ENCODE results near the gene SYPL2.

SYPL2 gene

DNA sequence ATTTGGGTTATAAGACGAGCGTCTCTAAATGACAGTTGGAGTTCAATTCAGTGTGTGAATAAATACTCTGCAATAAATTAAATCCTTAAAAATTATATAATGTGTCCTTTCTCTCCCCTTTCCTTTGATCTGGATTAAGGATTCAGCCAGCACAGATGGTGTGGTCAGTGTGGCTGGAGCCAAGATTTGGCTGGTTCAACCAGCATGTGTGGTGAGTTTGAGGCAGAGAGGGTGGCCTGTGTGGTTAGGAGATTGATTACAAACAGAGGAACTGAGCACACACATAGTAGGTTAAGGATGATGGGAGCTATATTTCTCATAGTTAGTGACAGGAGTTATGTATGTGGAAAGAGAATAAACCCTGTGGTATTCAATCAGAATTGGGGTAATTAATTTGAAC is 57.4 kb downstream of the SYPL2 start:
- DNase-seq (ENCODE audit: low spot score) = no peak
- TF ChIP-seq, protein P1, sequence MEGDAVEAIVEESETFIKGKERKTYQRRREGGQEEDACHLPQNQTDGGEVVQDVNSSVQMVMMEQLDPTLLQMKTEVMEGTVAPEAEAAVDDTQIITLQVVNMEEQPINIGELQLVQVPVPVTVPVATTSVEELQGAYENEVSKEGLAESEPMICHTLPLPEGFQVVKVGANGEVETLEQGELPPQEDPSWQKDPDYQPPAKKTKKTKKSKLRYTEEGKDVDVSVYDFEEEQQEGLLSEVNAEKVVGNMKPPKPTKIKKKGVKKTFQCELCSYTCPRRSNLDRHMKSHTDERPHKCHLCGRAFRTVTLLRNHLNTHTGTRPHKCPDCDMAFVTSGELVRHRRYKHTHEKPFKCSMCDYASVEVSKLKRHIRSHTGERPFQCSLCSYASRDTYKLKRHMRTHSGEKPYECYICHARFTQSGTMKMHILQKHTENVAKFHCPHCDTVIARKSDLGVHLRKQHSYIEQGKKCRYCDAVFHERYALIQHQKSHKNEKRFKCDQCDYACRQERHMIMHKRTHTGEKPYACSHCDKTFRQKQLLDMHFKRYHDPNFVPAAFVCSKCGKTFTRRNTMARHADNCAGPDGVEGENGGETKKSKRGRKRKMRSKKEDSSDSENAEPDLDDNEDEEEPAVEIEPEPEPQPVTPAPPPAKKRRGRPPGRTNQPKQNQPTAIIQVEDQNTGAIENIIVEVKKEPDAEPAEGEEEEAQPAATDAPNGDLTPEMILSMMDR (conservative IDR thresholded peaks at IDR 0.05; ENCODE audit: low read depth) = no peak
- ChIA-PET CTCF (interaction anchor here (1.0 to 2.0 kb wide), 2 partner anchors 9 to 30 kb away, joined by 3 to 8 read pairs; partner anchors contain the start of gene CYB561D1), POLR2A (ENCODE audit: low non-redundant PET) (no interaction called here)
- H3K27ac ChIP-seq = no peak overlapping the region

DNA sequence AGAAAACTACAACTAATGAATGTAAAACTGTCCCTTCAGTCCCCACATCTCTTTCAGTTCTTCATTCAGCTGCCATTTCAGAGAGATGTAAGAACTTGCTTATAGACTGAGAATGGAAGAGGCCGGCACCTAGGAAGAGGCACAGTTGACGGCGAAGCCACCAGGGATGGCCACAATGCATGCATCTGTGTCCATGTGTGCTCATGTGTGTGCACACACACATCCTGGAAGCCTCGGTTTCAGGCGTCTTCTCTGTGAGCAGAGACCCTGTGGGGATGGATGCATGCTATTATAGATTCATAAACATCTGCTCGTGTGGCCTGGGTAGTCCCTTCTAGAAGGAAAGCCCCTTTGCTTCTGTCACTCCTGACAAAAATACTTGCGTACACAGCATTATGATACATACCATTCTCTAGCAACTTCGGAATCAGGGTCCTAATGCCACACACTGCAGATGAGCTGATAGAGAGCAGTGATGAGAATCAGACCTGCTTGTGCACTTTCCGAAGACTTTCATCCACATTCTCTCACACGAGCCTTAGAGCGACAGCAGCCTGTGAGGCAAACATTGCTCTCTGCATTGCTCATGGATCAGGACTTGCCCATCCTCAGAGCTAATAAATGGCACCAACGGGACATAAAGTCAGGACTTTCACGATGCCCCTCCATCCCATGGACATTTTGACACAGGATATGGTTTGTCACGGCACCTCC is 60.9 kb downstream of the SYPL2 start:
- ChIA-PET CTCF (interaction anchor here (0.8 kb wide), 1 partner anchor 128 kb away, joined by 6 read pairs; no protein-coding TSS in a partner anchor), POLR2A (ENCODE audit: low non-redundant PET) (no interaction called here)
- H3K27ac ChIP-seq = no peak overlapping the region
- no peak for DNase-seq (ENCODE audit: low spot score)
- TF ChIP-seq, protein P1 (conservative IDR thresholded peaks at IDR 0.05; ENCODE audit: low read depth) = no peak

GRCh38 chr1:109527846-109528695 is 61.7 kb downstream of the SYPL2 start:
- ChIA-PET CTCF (interaction anchor here (0.8 to 1.2 kb wide), 2 partner anchors 37 to 42 kb away, joined by 3 to 4 read pairs; no protein-coding TSS in a partner anchor), POLR2A (ENCODE audit: low non-redundant PET) (no interaction called here)
- H3K27ac ChIP-seq = no peak overlapping the region
- DNase-seq (ENCODE audit: low spot score) = no peak
- TF ChIP-seq, protein P1 (conservative IDR thresholded peaks at IDR 0.05; ENCODE audit: low read depth) = no peak

DNA sequence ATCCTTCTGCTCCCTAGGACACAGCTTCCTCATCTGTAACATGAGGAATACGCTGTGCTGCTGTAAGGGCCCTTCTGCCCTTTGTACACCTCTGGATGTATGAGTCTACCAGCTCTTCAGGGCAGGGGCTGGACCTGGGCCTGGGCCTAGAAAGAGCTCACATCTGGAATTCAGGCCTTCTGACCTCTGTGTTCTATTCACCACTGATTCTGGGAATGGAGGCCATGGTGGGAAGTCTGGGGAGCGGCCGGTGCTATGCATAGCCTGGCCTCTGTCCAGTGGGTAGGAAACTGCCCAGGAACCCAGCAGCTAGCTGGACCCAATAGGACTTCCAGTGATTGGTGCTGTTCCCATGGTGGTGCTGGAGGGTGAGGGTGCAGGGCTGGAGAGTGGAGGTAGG is 62.4 kb downstream of the SYPL2 start:
- DNase-seq (ENCODE audit: low spot score) = no peak
- CTCF ChIA-PET = interaction anchor here (0.8 to 1.2 kb wide), 2 partner anchors 38 to 41 kb away, joined by 3 to 4 read pairs; no protein-coding TSS in a partner anchor
- H3K27ac ChIP-seq = no peak overlapping the region
- TF ChIP-seq, protein P1 (conservative IDR thresholded peaks at IDR 0.05; ENCODE audit: low read depth) = no peak
- POLR2A ChIA-PET (ENCODE audit: low non-redundant PET) = interaction anchor here (0.6 kb wide), 1 partner anchor 19 kb away, joined by 3 read pairs; the partner anchor contains the start of gene GNAI3

DNA sequence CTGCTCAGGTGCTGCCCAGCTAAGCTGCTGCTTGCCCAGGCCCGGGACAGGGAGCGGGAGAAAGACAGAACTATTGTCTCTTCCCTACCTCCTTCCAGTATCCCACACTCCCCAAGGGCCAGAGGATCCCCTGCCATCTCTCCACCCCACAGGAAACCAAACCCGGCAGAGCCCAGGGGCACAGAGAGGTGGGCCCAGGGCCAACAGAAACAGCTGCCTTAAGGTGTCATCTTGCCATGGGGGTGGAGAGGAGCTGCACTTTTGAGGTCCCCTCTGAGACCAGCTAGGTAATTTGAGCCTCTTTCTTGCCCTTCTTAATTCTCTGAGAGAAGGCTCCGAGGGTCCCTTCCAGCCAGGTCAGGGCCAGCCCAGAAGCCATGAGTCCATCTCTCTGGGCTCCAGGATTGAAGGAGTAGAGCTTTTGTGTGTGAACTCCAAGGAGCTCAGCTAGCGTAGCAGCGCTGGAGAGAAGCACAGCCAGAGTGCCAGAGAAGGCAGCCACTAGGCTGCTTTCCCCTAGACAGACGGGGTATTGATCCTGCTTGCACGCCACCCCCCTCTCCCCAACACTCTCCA is 63.6 kb downstream of the SYPL2 start:
- no peak for DNase-seq (ENCODE audit: low spot score)
- no peak overlapping the region for H3K27ac ChIP-seq
- ChIA-PET POLR2A (ENCODE audit: low non-redundant PET) (no interaction called here), CTCF (interaction anchor here (0.7 to 6.9 kb wide), 5 partner anchors 8 to 40 kb away, joined by 3 to 180 read pairs (median 3); partner anchors contain the start of gene CYB561D1)
- TF ChIP-seq, protein P1 (conservative IDR thresholded peaks at IDR 0.05; ENCODE audit: low read depth) = no peak

Measured in RWPE1 (cell line).